ENCODE measurements around the gene MDFIC2.
"Not testable (repeated sequence)": the region's sequence is repeated elsewhere in the genome, so short reads cannot be mapped to it uniquely, and the experiment has no call there.

MDFIC2 gene

GRCh38 chr3:70312336-70312735 lies at the start of gene MDFIC2:
Gene MDFIC2, minus strand, starts transcription at chr3:70312638. Its CDS starts 665 bp downstream, at chr3:70311973.
- FAIRE-seq, result no peak

GRCh38 chr3:70360979-70361760 lies 48.7 kb upstream of the MDFIC2 start:
- no peak for FAIRE-seq

GRCh38 chr3:70359711-70360110 lies 47.3 kb upstream of the MDFIC2 start:
- FAIRE-seq, result no peak

- no peak for FAIRE-seq
Measured at GRCh38 chr3:70358978-70359580, 46.6 kb upstream of the MDFIC2 start.

GRCh38 chr3:70352215-70352614 lies 39.8 kb upstream of the MDFIC2 start:
- FAIRE-seq, result no peak

- FAIRE-seq, result no peak
Measured at GRCh38 chr3:70342149-70342548, 29.7 kb upstream of the MDFIC2 start.

- FAIRE-seq, result peak; percentile 93
Measured at GRCh38 chr3:70336885-70337284, 24.4 kb upstream of the MDFIC2 start.

GRCh38 chr3:70333080-70333479 lies 20.6 kb upstream of the MDFIC2 start:
- FAIRE-seq, result no peak

GRCh38 chr3:70315021-70315420 lies 2.6 kb upstream of the MDFIC2 start:
- no peak for FAIRE-seq

- no peak for FAIRE-seq
Measured at GRCh38 chr3:70310809-70311208, 1.6 kb downstream of the MDFIC2 start.

GRCh38 chr3:70309591-70309990 lies 2.8 kb downstream of the MDFIC2 start:
- FAIRE-seq, result no peak

- FAIRE-seq, result no peak
Measured at GRCh38 chr3:70308760-70309159, 3.7 kb downstream of the MDFIC2 start.

GRCh38 chr3:70306736-70307135 lies 5.7 kb downstream of the MDFIC2 start:
- FAIRE-seq, result no peak

GRCh38 chr3:70298385-70298784 lies 14.1 kb downstream of the MDFIC2 start:
- no peak for FAIRE-seq

GRCh38 chr3:70291097-70291482 lies 21.3 kb downstream of the MDFIC2 start:
- no peak for FAIRE-seq

- not testable (repeated sequence) for FAIRE-seq
Measured at GRCh38 chr3:70290431-70291096, 21.9 kb downstream of the MDFIC2 start.

GRCh38 chr3:70281663-70282062 lies 30.8 kb downstream of the MDFIC2 start:
- no peak for FAIRE-seq

- no peak for FAIRE-seq
Measured at GRCh38 chr3:70277304-70277703, 35.1 kb downstream of the MDFIC2 start.

GRCh38 chr3:70276901-70277300 lies 35.5 kb downstream of the MDFIC2 start:
- FAIRE-seq, result no peak

GRCh38 chr3:70273492-70273891 lies 38.9 kb downstream of the MDFIC2 start:
- no peak for FAIRE-seq

- no peak for FAIRE-seq
Measured at GRCh38 chr3:70272798-70273197, 39.6 kb downstream of the MDFIC2 start.

GRCh38 chr3:70264122-70264780 lies 48.2 kb downstream of the MDFIC2 start:
- no peak for FAIRE-seq

GRCh38 chr3:70261283-70261682 lies 51.2 kb downstream of the MDFIC2 start:
- FAIRE-seq, result no peak

Measured in colon (tissue), 2 donors.